GM21825 (cell line): ENCODE measurements around the gene PAK6.

Experiments used
- ATAC-seq: cut with Tn5 transposase; IDR thresholded peaks from one replicate; pipeline ENCODE4 v1.9.1; 2021; ENCODE audit warnings: mild to moderate bottlenecking, moderate library complexity; ENCODE audit not compliant: unreplicated experiment

Gene PAK6

DNA sequence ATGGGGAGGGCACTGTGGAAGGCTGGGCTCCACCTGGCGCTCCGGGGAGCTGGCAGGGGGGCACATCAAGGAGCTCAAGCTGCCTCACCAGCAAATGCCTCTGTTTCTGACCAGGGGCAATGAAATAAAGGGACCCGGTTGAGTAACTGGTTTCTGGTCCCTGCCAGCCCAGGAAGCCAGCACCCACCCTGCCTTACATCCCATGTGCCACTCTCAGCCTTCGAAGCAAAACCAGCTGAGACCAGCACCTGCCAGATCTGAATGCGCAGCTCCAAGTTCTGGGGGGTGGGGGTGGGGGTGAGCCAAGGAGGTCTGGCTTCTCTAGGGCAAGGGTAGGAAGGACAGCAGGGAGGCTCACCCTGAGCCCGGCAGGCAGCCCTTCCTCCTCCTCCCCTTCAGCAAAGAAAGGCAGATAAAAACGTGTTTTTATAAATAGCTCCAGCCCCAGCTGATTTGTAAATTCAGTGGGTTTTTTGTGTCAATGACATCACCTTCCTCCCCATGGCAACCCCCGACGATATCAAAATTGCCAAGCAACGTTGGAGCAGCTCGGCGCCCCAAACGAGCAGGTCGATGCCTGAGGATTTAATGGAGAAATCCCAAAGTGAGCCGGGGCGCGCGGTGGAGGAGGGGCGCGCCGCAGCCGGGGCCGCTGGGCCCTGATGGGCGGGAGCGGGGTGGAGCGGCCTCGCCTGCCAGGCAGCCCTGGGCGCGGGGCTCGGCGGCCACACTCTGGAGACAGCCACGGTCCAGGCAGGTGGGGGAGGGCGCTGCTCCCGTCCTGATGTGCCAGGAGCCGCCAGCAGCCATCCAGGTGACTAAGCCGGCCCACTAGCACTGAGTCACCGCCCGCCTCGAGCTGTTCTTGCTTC, at the start of gene PAK6:
Gene PAK6 (plus strand): TSS at position 532 of the 872 bp plus-strand sequence. CDS start 25,723 bp downstream, outside the sequence.
- no peak for ATAC-seq

GRCh38 chr15:40190591-40190990, 48.3 kb upstream of the PAK6 start:
- ATAC-seq, result no peak

- no peak for ATAC-seq
These were observed 45.9 kb upstream of the PAK6 start for GRCh38 chr15:40192942-40193341.

GRCh38 chr15:40197434-40197833, 41.4 kb upstream of the PAK6 start:
- no peak for ATAC-seq

- ATAC-seq, result no peak
These were observed 40.3 kb upstream of the PAK6 start for GRCh38 chr15:40198355-40199085.

GRCh38 chr15:40204100-40204499, 34.8 kb upstream of the PAK6 start:
- ATAC-seq, result no peak

- ATAC-seq, result peak; percentile 60
These were observed 21.6 kb upstream of the PAK6 start for GRCh38 chr15:40217166-40217824.

GRCh38 chr15:40219801-40220200, 19.1 kb upstream of the PAK6 start:
- ATAC-seq, result no peak

DNA sequence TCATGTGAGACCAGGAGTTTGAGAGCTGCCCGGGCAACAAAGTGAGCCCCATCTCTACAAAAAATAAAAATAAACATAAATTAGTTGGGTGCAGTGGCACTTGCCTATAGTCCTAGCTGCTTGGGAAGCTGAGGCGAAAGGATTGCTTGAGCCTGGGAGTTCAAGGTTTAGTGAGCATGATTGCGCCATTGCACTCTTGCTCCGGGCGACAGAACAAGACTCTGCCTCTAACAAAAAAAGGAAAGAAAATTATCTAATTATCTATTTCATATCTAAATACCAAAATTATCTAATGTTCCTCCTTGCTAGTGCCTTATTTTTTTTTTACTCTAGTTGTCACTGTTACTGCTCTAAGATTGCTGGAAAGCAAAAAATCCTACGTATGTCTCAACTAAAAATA, 16.7 kb upstream of the PAK6 start:
- ATAC-seq, result no peak

DNA sequence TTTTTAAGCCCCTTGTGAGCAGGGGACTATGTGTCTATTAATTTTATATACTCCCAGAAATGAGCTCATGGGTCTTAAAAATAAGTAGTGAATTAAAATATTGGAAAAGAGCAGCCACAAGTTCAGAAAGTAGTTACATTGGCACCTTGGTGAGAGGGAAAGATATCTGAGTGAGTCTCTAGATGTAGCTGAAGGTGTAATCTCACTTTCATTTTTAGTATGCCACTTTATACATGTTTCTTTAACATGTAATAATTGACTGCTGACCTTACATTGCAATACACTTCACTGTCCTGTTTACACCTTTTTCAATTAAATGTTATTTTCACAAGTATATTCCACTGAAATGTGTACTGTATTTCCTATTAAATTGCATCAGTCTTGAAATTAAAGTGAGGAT, 12.1 kb upstream of the PAK6 start:
- ATAC-seq, result no peak

- ATAC-seq, result no peak
These were observed 9.5 kb upstream of the PAK6 start for GRCh38 chr15:40229316-40229715.

DNA sequence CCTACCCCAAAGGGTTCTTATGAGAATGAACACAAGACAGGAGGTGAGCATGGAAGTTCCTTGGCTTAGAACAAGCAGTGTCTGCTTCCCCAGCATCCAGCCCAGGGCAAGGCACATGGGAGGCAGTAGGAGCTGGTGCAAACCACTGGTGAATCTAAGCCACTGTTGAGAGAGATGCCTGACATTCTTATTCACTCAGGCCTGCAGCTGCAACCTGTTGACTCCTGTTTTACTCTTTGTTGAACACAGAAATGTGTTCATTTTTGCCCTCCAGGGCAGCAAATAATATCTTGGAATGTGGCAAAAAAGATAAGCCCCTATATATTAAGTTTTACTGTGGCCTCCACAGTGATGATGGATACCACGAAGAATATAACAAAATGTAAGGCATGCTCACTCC, 8.9 kb upstream of the PAK6 start:
- no peak for ATAC-seq

- ATAC-seq, result no peak
These were observed 6.2 kb upstream of the PAK6 start for GRCh38 chr15:40232625-40233070.

- ATAC-seq, result no peak
These were observed 4.9 kb upstream of the PAK6 start for GRCh38 chr15:40233727-40234577.

- no peak for ATAC-seq
These were observed 4.1 kb upstream of the PAK6 start for GRCh38 chr15:40234783-40235182.

- ATAC-seq, result no peak
These were observed 3.5 kb upstream of the PAK6 start for GRCh38 chr15:40235201-40235885.

DNA sequence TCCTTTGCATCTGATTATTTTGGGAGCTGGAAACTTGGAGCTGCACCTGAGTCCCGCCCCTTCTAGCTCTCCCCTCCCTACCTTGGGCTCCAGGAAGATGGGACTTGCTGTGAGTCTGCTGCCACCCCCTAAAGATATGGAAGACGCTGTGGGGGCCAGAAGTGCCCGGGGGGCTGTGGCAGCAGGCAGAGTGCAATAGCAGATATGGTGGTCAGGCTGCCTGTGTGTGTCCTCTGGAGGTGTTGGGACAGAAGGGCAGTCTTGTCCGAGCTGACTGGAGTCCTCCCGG, 485 bp downstream of the PAK6 start:
- no peak for ATAC-seq

- ATAC-seq, result no peak
These were observed 1.1 kb downstream of the PAK6 start for GRCh38 chr15:40239693-40240618.

GRCh38 chr15:40240619-40241221, 1.9 kb downstream of the PAK6 start:
- ATAC-seq, result no peak
